GM19025 (cell line): ENCODE data around the gene USP17L11.
"Not testable (repeated sequence)": the region's sequence is repeated elsewhere in the genome, so short reads cannot be mapped to it uniquely, and the experiment has no call there.

Experiments
- ATAC-seq: cut with Tn5 transposase; IDR thresholded peaks from one replicate; pipeline ENCODE4 v1.9.1; 2021; ENCODE audit warnings: mild to moderate bottlenecking, low read depth, moderate library complexity; ENCODE audit not compliant: unreplicated experiment

USP17L11 gene

GRCh38 chr4:9215105-9215504, at the start of gene USP17L11:
USP17L11 (plus strand) TSS chr4:9215405; CDS start chr4:9215405, 0 bp downstream.
- not testable (repeated sequence) for ATAC-seq

DNA sequence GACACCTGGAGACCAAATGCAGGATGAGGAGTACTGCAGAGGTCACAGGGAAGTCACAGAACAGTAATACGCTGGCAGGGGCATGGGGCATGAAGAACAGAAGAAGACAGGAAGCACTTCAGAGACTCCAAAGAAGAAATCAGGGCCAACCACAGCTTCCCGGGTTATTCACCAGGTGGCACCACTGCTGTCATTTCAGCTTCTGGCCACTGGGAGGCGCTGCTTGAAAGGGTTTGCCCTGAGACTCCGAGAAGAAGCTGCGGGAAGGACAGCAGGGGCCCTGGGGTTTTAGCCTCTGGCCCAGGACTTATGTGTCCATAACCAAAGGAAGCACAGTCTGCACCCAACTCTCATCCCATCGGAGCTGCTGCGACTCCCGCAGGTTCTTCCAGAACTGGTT, 49.2 kb upstream of the USP17L11 start:
- ATAC-seq, result not testable (repeated sequence)

DNA sequence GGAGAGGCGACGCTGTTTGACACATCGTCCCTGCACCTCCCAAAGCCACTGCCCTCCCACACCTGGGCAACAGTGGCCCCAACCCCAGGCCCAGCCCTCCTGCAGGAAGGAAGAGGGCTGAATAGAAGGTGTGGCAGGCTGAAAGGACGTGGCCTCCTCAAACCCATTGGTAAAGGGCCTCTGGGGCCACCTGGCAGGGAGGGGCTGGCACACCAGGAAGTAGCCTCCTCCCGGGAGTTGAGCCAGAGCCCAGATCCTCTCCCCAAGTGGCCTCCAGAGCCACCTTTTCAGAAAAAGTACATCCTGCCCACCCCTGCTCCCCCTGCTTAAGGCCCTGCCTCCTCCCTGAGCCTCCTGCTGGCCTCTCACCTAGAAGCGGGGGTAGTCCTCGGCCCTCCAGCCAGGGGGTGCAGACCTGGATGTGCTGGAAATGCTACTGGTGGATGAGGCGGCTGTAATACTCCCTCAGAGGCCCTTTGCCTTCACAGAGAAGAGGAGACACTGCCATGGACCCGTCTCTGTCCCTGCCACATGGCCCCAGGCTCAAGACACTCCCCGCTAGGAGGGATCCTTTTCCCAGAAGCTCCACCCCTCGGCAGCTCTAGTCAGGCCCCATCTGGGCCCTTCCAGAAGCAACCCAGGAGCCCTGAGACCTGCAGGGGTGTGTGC, 45.3 kb upstream of the USP17L11 start, which contains the start of gene FAM90A26:
FAM90A26 (plus strand) TSS at position 619 of the 669 bp plus-strand sequence. CDS start 2,764 bp downstream, outside the sequence.
- not testable (repeated sequence) for ATAC-seq

- ATAC-seq, result not testable (repeated sequence)
These were observed 4.8 kb upstream of the USP17L11 start, which contains the start of gene USP17L10 for GRCh38 chr4:9210357-9210756. USP17L10 (plus strand) TSS chr4:9210657; CDS start chr4:9210657, 0 bp downstream.

GRCh38 chr4:9214701-9215100, 504 bp upstream of the USP17L11 start:
- ATAC-seq, result not testable (repeated sequence)

DNA sequence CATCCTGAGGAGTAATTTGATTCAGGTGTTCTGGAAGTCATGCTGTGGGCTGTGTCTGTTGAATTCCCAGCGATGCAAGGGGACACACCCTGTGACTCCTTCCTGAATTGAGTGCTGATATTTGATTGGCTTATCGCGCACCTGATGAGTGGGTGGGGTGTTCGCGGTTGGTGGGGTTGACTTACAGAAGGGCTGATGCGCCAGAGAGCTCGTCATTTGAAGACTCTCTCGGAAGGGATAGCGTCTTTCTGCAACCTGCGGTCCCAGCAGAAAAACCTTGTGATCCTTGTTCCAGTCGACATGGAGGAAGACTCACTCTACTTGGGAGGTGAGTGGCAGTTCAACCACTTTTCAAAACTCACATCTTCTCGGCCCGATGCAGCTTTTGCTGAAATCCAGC, 4.6 kb downstream of the USP17L11 start, which contains the start of gene USP17L12:
USP17L12 (plus strand) TSS at position 301 of the 400 bp plus-strand sequence; CDS start at position 301, 0 bp downstream.
- not testable (repeated sequence) for ATAC-seq

- not testable (repeated sequence) for ATAC-seq
These were observed 9.4 kb downstream of the USP17L11 start, which contains the start of gene USP17L13 for GRCh38 chr4:9224596-9224995. USP17L13 (plus strand) TSS chr4:9224896; CDS start chr4:9224896, 0 bp downstream.

- ATAC-seq, result not testable (repeated sequence)
These were observed 15.0 kb downstream of the USP17L11 start for GRCh38 chr4:9230249-9230648.

DNA sequence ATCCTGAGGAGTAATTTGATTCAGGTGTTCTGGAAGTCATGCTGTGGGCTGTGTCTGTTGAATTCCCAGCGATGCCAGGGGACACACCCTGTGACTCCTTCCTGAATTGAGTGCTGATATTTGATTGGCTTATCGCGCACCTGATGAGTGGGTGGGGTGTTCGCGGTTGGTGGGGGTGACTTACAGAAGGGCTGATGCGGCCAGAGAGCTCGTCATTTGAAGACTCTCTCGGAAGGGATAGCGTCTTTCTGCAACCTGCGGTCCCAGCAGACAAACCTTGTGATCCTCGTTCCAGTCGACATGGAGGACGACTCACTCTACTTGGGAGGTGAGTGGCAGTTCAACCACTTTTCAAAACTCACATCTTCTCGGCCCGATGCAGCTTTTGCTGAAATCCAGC, 18.9 kb downstream of the USP17L11 start, which contains the start of gene USP17L15:
USP17L15 (plus strand) TSS at position 301 of the 400 bp plus-strand sequence; CDS start at position 301, 0 bp downstream.
- not testable (repeated sequence) for ATAC-seq

GRCh38 chr4:9238461-9238860, 23.3 kb downstream of the USP17L11 start:
- not testable (repeated sequence) for ATAC-seq

- not testable (repeated sequence) for ATAC-seq
These were observed 28.4 kb downstream of the USP17L11 start, which contains the start of gene USP17L17 for GRCh38 chr4:9243579-9243978. USP17L17 (plus strand) TSS chr4:9243879; CDS start chr4:9243879, 0 bp downstream.

GRCh38 chr4:9247953-9248680, 32.9 kb downstream of the USP17L11 start, which contains the start of gene USP17L18:
USP17L18 (plus strand) TSS chr4:9248630; CDS start chr4:9248630, 0 bp downstream.
- ATAC-seq, result not testable (repeated sequence)

DNA sequence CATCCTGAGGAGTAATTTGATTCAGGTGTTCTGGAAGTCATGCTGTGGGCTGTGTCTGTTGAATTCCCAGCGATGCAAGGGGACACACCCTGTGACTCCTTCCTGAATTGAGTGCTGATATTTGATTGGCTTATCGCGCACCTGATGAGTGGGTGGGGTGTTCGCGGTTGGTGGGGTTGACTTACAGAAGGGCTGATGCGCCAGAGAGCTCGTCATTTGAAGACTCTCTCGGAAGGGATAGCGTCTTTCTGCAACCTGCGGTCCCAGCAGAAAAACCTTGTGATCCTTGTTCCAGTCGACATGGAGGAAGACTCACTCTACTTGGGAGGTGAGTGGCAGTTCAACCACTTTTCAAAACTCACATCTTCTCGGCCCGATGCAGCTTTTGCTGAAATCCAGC, 37.9 kb downstream of the USP17L11 start, which contains the start of gene USP17L19:
USP17L19 (plus strand) TSS at position 301 of the 400 bp plus-strand sequence; CDS start at position 301, 0 bp downstream.
- ATAC-seq, result not testable (repeated sequence)

- ATAC-seq, result not testable (repeated sequence)
These were observed 42.6 kb downstream of the USP17L11 start, which contains the start of gene USP17L20 for GRCh38 chr4:9257824-9258223. USP17L20 (plus strand) TSS chr4:9258124; CDS start chr4:9258124, 0 bp downstream.

DNA sequence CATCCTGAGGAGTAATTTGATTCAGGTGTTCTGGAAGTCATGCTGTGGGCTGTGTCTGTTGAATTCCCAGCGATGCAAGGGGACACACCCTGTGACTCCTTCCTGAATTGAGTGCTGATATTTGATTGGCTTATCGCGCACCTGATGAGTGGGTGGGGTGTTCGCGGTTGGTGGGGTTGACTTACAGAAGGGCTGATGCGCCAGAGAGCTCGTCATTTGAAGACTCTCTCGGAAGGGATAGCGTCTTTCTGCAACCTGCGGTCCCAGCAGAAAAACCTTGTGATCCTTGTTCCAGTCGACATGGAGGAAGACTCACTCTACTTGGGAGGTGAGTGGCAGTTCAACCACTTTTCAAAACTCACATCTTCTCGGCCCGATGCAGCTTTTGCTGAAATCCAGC, 47.4 kb downstream of the USP17L11 start, which contains the start of gene USP17L21:
USP17L21 (plus strand) TSS at position 301 of the 400 bp plus-strand sequence; CDS start at position 301, 0 bp downstream.
- not testable (repeated sequence) for ATAC-seq
